A549 (cell line): ENCODE measurements around the gene LRRC47. TPM values are rescaled to one million over a fixed set of nuclear protein-coding genes. Genes with fewer than 3 reads are reported as not detected.

Experiments used
- ATAC-seq, 2 experiments: fragments of 200-7000 bp in 1 of 2; fragments of >200 bp in 1 of 2; cut with Nextera tagmentation in 1 of 2; cut with Tn5 transposase in 1 of 2; 3 replicates each; pipeline versions ENCODE4 v1.8.0 to v1.9.1; 2018 to 2020; ENCODE audit warnings: mild to moderate bottlenecking in 1 of 2, moderate library complexity in 1 of 2
- CTCF ChIA-PET: fragments of 300-600 bp; sonication (Branson Sonifier 250); formaldehyde crosslinking; extraction: SDS; loops from one replicate; lab custom pipeline; 2021; ENCODE audit warnings: antibody characterized with exemption, inconsistent platforms; lab: Yijun Ruan, JAX
- POLR2A ChIA-PET: fragments of 350-600 bp; formaldehyde crosslinking; extraction: SDS; loops from one replicate; lab custom pipeline; 2021; ENCODE audit warnings: antibody characterized with exemption, inconsistent platforms; lab: Yijun Ruan, JAX
- DNase-seq, 2 experiments: peaks; one replicate each; pipeline versions ENCODE4 v3.0.0 to v3.0.0-alpha.2; 2011 to 2016; ENCODE audit warnings: low read depth in 1 of 2, low spot score in 1 of 2
- FAIRE-seq: peaks from 2 replicates; lab custom pipeline; 2011; peaks lifted over from hg19 to GRCh38; lab: Jason Lieb, UNC
- H3K27ac ChIP-seq, 2 experiments: fragments of >200 bp; sonication (Bioruptor Twin); formaldehyde crosslinking; 3 replicates each; pipeline ENCODE4 v1.5.1; 2016 to 2017
- H3K4me1 ChIP-seq: fragments of >200 bp; sonication (Bioruptor Twin); formaldehyde crosslinking; 3 replicates; pipeline ENCODE4 v1.6.1; 2016
- H3K4me2 ChIP-seq: fragments of >200 bp; sonication (Bioruptor Twin); formaldehyde crosslinking; 3 replicates; pipeline ENCODE4 v1.6.1; 2016
- H3K4me3 ChIP-seq: fragments of >200 bp; sonication (Bioruptor Twin); formaldehyde crosslinking; 3 replicates; pipeline ENCODE4 v1.5.1; 2016
- H3K9me3 ChIP-seq: fragments of >200 bp; sonication (Bioruptor Twin); formaldehyde crosslinking; 3 replicates; pipeline ENCODE4 v1.6.1; 2016
- BHLHE40 ChIP-seq: IDR thresholded peaks from 2 replicates; pipeline ENCODE4 v1.6.1; 2012; ENCODE audit warnings: low read depth, low read length, inconsistent platforms
- CBX8 ChIP-seq: fragments of 200-600 bp; sonication (generic); IDR thresholded peaks from 2 replicates; pipeline ENCODE4 v1.6.1; 2016
- E2F6 ChIP-seq: IDR thresholded peaks from 2 replicates; pipeline ENCODE4 v1.6.1; 2012; ENCODE audit warnings: low read depth, borderline replicate concordance
- EP300 ChIP-seq, 2 experiments: fragments of >200 bp; sonication (Bioruptor Twin); formaldehyde crosslinking; IDR thresholded peaks; 2 replicates in 1 of 2; 3 replicates in 1 of 2; pipeline ENCODE4 v1.6.1; 2016 to 2017
- FOXS1 ChIP-seq: fragments of 250-450 bp; sonication (Bioruptor Pico); IDR thresholded peaks from 2 replicates; pipeline ENCODE4 v1.5.0; 2020; ENCODE audit warnings: mild to moderate bottlenecking, moderate library complexity
- HEYL ChIP-seq: fragments of 250-450 bp; sonication (Bioruptor Pico); IDR thresholded peaks from 2 replicates; pipeline ENCODE4 v1.8.0; 2021; ENCODE audit warnings: mild to moderate bottlenecking, moderate library complexity
- HOXB5 ChIP-seq: fragments of 250-450 bp; sonication (Bioruptor Pico); IDR thresholded peaks from 2 replicates; pipeline ENCODE4 v1.5.0; 2020; ENCODE audit warnings: mild to moderate bottlenecking, moderate library complexity
- KDM5A ChIP-seq: fragments of 200-600 bp; sonication (generic); IDR thresholded peaks from 2 replicates; pipeline ENCODE4 v1.6.1; 2016; ENCODE audit warnings: antibody characterized with exemption, mild to moderate bottlenecking
- NFE2L2 ChIP-seq: fragments of 150-350 bp; conservative IDR thresholded peaks from 2 replicates; pipeline ENCODE4 v1.6.1; 2014; ENCODE audit warnings: low read length
- NR3C1 ChIP-seq: fragments of >200 bp; sonication (Bioruptor Twin); formaldehyde crosslinking; IDR thresholded peaks from 3 replicates; pipeline ENCODE4 v1.6.1; 2017
- RARB ChIP-seq: fragments of 250-450 bp; sonication (Bioruptor Pico); IDR thresholded peaks from 2 replicates; pipeline ENCODE4 v1.8.0; 2021; ENCODE audit warnings: mild to moderate bottlenecking, moderate library complexity
- RFX5 ChIP-seq: fragments of 450-650 bp; IDR thresholded peaks from 2 replicates; pipeline ENCODE4 v1.7.1; 2014; ENCODE audit warnings: antibody characterized with exemption, mild to moderate bottlenecking, moderate library complexity
- SMC3 ChIP-seq: fragments of >200 bp; sonication (Bioruptor Twin); formaldehyde crosslinking; IDR thresholded peaks from 3 replicates; pipeline ENCODE4 v1.6.1; 2018; ENCODE audit warnings: inconsistent platforms
- SREBF2 ChIP-seq: fragments of 450-650 bp; IDR thresholded peaks from 2 replicates; pipeline ENCODE4 v1.6.1; 2014; ENCODE audit warnings: mild to moderate bottlenecking, moderate library complexity
- ZFP36 ChIP-seq: fragments of 450-650 bp; IDR thresholded peaks from 2 replicates; pipeline ENCODE4 v1.6.1; 2014; ENCODE audit warnings: borderline replicate concordance; ENCODE audit not compliant: partially characterized antibody
- ZNF302 ChIP-seq: fragments of 250-450 bp; sonication (Bioruptor Pico); IDR thresholded peaks from 2 replicates; pipeline ENCODE4 v1.9.0; 2021; ENCODE audit warnings: inconsistent platforms, mild to moderate bottlenecking, moderate library complexity
- ZSCAN20 ChIP-seq: fragments of 250-450 bp; sonication (Bioruptor Pico); IDR thresholded peaks from 2 replicates; pipeline ENCODE4 v1.8.0; 2022; ENCODE audit warnings: mild to moderate bottlenecking, moderate library complexity
- WGBS: methylation state at CpG from one replicate; pipeline ENCODE4 v1.1.6; 2017; ENCODE audit errors: missing lambda C conversion rate; 5-methylcytosine and 5-hydroxymethylcytosine counted together
- polyA plus RNA-seq, 4 experiments: library from polyadenylated mRNA; depleted of rRNA in 3 of 4; stranded (reverse); fragments of >200 nt; fragmentation: RNase III in 1 of 4; extraction: RNeasy Plus Mini Kit Qiagen cat#74134 plus additional on column Dnase treatment in 1 of 4; gene quantifications; 2 replicates in 3 of 4; 3 replicates in 1 of 4; pipeline ENCODE4 v1.2.3, GENCODE V29; 2011 to 2017
- TF ChIP-seq, protein P1 (sequence below): fragments of 200-600 bp; sonication (generic); IDR thresholded peaks from 2 replicates; pipeline ENCODE4 v1.6.1; 2016; ENCODE audit warnings: antibody characterized with exemption, mild to moderate bottlenecking, moderate library complexity
- TF ChIP-seq, protein P2 (sequence below): fragments of 250-450 bp; sonication (Bioruptor Pico); IDR thresholded peaks from 2 replicates; pipeline ENCODE4 v1.5.0; 2021; ENCODE audit warnings: mild to moderate bottlenecking, moderate library complexity, borderline replicate concordance
- TF ChIP-seq, protein P3 (sequence below): fragments of 250-450 bp; sonication (Bioruptor Pico); IDR thresholded peaks from 2 replicates; pipeline ENCODE4 v1.5.0; 2020; ENCODE audit warnings: low read depth, mild to moderate bottlenecking, moderate library complexity

Gene LRRC47
- polyA plus RNA-seq, 2 of the 4 experiments (the other 2 are of a cell fraction) = 28.5 to 41.6 TPM

GRCh38 chr1:3777647-3778589 is 18.4 kb downstream of the LRRC47 start (continued):
- TF ChIP-seq, protein P1, sequence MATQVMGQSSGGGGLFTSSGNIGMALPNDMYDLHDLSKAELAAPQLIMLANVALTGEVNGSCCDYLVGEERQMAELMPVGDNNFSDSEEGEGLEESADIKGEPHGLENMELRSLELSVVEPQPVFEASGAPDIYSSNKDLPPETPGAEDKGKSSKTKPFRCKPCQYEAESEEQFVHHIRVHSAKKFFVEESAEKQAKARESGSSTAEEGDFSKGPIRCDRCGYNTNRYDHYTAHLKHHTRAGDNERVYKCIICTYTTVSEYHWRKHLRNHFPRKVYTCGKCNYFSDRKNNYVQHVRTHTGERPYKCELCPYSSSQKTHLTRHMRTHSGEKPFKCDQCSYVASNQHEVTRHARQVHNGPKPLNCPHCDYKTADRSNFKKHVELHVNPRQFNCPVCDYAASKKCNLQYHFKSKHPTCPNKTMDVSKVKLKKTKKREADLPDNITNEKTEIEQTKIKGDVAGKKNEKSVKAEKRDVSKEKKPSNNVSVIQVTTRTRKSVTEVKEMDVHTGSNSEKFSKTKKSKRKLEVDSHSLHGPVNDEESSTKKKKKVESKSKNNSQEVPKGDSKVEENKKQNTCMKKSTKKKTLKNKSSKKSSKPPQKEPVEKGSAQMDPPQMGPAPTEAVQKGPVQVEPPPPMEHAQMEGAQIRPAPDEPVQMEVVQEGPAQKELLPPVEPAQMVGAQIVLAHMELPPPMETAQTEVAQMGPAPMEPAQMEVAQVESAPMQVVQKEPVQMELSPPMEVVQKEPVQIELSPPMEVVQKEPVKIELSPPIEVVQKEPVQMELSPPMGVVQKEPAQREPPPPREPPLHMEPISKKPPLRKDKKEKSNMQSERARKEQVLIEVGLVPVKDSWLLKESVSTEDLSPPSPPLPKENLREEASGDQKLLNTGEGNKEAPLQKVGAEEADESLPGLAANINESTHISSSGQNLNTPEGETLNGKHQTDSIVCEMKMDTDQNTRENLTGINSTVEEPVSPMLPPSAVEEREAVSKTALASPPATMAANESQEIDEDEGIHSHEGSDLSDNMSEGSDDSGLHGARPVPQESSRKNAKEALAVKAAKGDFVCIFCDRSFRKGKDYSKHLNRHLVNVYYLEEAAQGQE = no peak
- TF ChIP-seq HOXB5 (CRISPR knock-in tag) = no peak
- no peak for TF ChIP-seq KDM5A
- no peak for TF ChIP-seq HEYL

- ATAC-seq (no peak), FAIRE-seq (no peak)
- Histone ChIP-seq H3K9me3 (no peaks in the 10 kb centered on the region), H3K4me2 (no peak overlapping the region), H3K4me1 (peaks cover 13% of the 10 kb centered on the region; the same call in 2 of the 3 replicates), H3K4me3 (no peak overlapping the region)
- 100% methylated on average over 1 of the region's 10 CpGs for WGBS
- POLR2A ChIA-PET = no interaction called here
- CTCF ChIA-PET = interaction anchor here (1.1 kb wide), 1 partner anchor 18 kb away, joined by 5 read pairs; no protein-coding TSS in a partner anchor
- TF ChIP-seq ZNF302 (CRISPR knock-in tag) = no peak
- TF ChIP-seq, protein P2, sequence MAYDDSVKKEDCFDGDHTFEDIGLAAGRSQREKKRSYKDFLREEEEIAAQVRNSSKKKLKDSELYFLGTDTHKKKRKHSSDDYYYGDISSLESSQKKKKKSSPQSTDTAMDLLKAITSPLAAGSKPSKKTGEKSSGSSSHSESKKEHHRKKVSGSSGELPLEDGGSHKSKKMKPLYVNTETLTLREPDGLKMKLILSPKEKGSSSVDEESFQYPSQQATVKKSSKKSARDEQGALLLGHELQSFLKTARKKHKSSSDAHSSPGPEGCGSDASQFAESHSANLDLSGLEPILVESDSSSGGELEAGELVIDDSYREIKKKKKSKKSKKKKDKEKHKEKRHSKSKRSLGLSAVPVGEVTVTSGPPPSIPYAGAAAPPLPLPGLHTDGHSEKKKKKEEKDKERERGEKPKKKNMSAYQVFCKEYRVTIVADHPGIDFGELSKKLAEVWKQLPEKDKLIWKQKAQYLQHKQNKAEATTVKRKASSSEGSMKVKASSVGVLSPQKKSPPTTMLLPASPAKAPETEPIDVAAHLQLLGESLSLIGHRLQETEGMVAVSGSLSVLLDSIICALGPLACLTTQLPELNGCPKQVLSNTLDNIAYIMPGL = no peak
- no peak for TF ChIP-seq ZSCAN20 (CRISPR knock-in tag)
- TF ChIP-seq FOXS1 (CRISPR knock-in tag) = no peak
- TF ChIP-seq HOXB5 (CRISPR knock-in tag) = no peak
- no peak for TF ChIP-seq RARB (CRISPR knock-in tag)
- no peak for TF ChIP-seq CBX8
- TF ChIP-seq NR3C1 = no peak
- no peak for TF ChIP-seq SMC3
- no peak for TF ChIP-seq EP300 (IDR thresholded peaks at IDR 0.05)
- no peak for TF ChIP-seq RFX5
- TF ChIP-seq, protein P3, sequence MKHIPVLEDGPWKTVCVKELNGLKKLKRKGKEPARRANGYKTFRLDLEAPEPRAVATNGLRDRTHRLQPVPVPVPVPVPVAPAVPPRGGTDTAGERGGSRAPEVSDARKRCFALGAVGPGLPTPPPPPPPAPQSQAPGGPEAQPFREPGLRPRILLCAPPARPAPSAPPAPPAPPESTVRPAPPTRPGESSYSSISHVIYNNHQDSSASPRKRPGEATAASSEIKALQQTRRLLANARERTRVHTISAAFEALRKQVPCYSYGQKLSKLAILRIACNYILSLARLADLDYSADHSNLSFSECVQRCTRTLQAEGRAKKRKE (CRISPR knock-in tag) = no peak
- TF ChIP-seq NFE2L2 = no peak
- TF ChIP-seq SREBF2 = no peak
- TF ChIP-seq ZFP36 = no peak
- TF ChIP-seq HEYL = no peak
- TF ChIP-seq E2F6 = no peak
- TF ChIP-seq BHLHE40 = no peak
- TF ChIP-seq, all 56 proteins: peak for 0
- no peak for DNase-seq
- no peak overlapping the region for H3K27ac ChIP-seq
These were observed 19.2 kb downstream of the LRRC47 start for GRCh38 chr1:3777078-3777547.
